Glutamatergic neuron (in vitro differentiated cells): ENCODE data around the gene MYL11. TPM values are rescaled to one million over a fixed set of nuclear protein-coding genes. Genes with fewer than 3 reads are reported as not detected.
A peak's percentile ranks its signal among the peaks of the same experiment; 100 is the strongest.

ENCODE experiments used
- DNase-seq: peaks from one replicate; pipeline ENCODE4 v3.0.0; 2022
- H3K27ac Mint-ChIP-seq: one replicate; pipeline ENCODE4 v1.8.0; 2020; ENCODE audit warnings: mild to moderate bottlenecking, mixed read lengths, inconsistent platforms; ENCODE audit not compliant: unreplicated experiment
- H3K27me3 Mint-ChIP-seq: one replicate; pipeline ENCODE4 v1.8.0; 2020; ENCODE audit warnings: mild to moderate bottlenecking, moderate library complexity, mixed read lengths, inconsistent platforms; ENCODE audit not compliant: unreplicated experiment
- H3K36me3 Mint-ChIP-seq: one replicate; pipeline ENCODE4 v1.8.0; 2020; ENCODE audit warnings: mild to moderate bottlenecking, mixed read lengths, inconsistent platforms; ENCODE audit not compliant: unreplicated experiment
- H3K4me1 Mint-ChIP-seq: one replicate; pipeline ENCODE4 v1.8.0; 2020; ENCODE audit warnings: mild to moderate bottlenecking, low read depth, mixed read lengths, inconsistent platforms; ENCODE audit not compliant: unreplicated experiment
- H3K4me3 Mint-ChIP-seq: one replicate; pipeline ENCODE4 v1.8.0; 2020; ENCODE audit warnings: mild to moderate bottlenecking, mixed read lengths, inconsistent platforms; ENCODE audit not compliant: unreplicated experiment
- H3K9me3 Mint-ChIP-seq: one replicate; pipeline ENCODE4 v1.8.0; 2020; ENCODE audit warnings: mild to moderate bottlenecking, moderate library complexity, mixed read lengths, inconsistent platforms; ENCODE audit not compliant: unreplicated experiment
- total RNA-seq: library from RNA; stranded (reverse); fragmentation: NEBNext Ultra II Directional; extraction: Animal tissue kit (Norgen Biotek cat#: 25700); gene quantifications from one replicate; pipeline ENCODE4 v1.2.1, GENCODE V29; 2021; ENCODE audit not compliant: unreplicated experiment
- TF ChIP-seq, protein P1 (sequence below): fragments of 200-600 bp; sonication (generic); IDR thresholded peaks from one replicate; pipeline ENCODE4 v1.5.0; 2021; ENCODE audit not compliant: partially characterized antibody, unreplicated experiment

MYL11 gene
- total RNA-seq, 1 donor from 2014 or later, result not detected

DNA sequence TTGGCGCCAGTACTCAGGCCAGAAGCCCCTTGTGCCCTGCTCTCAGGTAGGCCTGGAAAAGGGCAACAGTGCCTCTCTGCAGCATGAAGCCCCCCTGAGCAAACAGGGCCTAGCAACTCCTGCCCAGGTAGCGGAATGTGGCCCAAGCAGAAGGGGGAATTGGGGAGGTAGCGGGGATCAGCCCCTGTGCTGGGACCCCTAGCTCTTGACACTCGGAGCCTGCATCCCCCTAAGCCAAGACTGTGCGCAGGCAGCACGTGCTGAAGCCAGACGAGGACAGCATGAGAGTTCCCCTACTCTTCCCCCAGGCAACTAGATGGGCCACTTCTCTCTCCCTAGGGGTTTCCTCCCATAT, 18.7 kb upstream of the MYL11 start:
- TF ChIP-seq, protein P1, sequence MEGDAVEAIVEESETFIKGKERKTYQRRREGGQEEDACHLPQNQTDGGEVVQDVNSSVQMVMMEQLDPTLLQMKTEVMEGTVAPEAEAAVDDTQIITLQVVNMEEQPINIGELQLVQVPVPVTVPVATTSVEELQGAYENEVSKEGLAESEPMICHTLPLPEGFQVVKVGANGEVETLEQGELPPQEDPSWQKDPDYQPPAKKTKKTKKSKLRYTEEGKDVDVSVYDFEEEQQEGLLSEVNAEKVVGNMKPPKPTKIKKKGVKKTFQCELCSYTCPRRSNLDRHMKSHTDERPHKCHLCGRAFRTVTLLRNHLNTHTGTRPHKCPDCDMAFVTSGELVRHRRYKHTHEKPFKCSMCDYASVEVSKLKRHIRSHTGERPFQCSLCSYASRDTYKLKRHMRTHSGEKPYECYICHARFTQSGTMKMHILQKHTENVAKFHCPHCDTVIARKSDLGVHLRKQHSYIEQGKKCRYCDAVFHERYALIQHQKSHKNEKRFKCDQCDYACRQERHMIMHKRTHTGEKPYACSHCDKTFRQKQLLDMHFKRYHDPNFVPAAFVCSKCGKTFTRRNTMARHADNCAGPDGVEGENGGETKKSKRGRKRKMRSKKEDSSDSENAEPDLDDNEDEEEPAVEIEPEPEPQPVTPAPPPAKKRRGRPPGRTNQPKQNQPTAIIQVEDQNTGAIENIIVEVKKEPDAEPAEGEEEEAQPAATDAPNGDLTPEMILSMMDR, result no peak
- DNase-seq, result no peak
- Mint-ChIP-seq H3K27ac (peak overlapping the region; percentile 94), H3K27me3 (peaks cover 15% of the 10 kb centered on the region), H3K36me3 (no peaks in the 10 kb centered on the region), H3K9me3 (peaks cover 17% of the 10 kb centered on the region), H3K4me3 (peak overlapping the region; percentile 97), H3K4me1 (peaks cover 15% of the 10 kb centered on the region)

DNA sequence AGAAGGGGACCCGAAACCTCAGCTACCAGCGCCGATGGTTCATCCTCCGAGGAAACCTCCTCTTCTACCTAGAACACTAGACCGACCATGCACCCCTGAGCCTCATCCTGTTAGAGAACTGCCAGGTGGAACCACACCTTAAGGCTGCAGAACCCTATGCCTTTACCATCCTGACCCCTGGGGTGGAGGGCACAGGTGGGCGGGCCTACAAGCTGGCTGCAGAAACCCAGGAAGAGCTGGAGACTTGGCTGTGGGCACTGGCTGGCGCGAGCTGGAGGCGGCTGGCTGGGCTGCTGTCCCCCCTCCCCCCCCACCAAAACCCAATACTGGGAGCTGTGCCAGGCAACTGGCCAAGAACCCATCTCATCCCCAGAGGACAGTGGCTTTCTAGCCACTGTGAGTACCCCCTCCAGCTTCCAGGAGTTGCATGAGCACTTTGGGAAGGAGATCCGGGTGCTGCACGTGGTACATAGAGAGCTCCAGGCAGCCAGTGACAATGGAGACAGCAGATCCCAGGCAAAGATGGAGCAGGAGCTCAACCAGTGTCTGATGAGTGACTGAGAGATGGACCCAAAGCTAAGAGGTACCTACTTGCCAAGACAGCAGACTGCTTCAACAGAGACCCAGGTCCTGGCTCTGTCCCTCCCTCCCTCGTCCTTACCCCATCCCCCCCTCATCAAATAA, 18.1 kb upstream of the MYL11 start:
- Mint-ChIP-seq H3K4me3 (peak overlapping the region; percentile 97), H3K4me1 (peaks cover 15% of the 10 kb centered on the region), H3K36me3 (no peaks in the 10 kb centered on the region), H3K9me3 (peaks cover 17% of the 10 kb centered on the region), H3K27me3 (peaks cover 12% of the 10 kb centered on the region), H3K27ac (no peak overlapping the region)
- DNase-seq, result no peak
- TF ChIP-seq, protein P1, result no peak

DNA sequence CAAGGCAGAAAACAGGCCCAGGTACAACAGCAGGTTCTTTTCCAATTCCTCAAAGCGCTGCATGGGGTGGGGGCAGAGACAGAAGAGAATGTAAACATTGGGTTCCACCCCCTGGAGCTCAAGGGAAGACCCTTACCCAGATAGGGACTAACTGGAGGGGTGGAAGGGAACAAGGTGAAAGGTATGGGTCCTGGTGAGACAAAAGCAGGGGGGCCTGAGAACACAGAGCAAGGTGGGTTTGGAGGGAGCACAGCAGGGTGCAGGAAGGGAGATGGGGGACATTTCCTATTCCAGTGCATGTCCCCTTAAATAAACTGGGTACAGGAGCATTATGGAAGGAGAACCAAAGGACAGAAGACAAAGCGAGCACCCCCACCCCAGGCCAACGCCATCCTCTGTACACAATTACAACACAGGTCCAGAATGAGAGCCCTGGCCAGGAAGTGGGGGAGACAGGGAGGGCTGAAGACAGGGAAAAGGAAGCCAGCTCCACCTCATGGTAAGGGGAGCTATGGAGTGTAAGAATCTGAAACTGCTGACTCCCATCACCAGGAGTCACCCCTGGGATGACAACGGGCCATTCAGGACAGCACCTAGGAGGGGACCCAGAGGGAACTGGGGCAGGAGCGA, 17.4 kb upstream of the MYL11 start:
- TF ChIP-seq, protein P1, result no peak
- Mint-ChIP-seq H3K4me3 (peak overlapping the region; percentile 31), H3K9me3 (peaks cover 15% of the 10 kb centered on the region), H3K36me3 (no peaks in the 10 kb centered on the region), H3K27me3 (peaks cover 11% of the 10 kb centered on the region), H3K27ac (peak overlapping the region; percentile 15), H3K4me1 (peaks cover 15% of the 10 kb centered on the region)
- DNase-seq, result no peak

DNA sequence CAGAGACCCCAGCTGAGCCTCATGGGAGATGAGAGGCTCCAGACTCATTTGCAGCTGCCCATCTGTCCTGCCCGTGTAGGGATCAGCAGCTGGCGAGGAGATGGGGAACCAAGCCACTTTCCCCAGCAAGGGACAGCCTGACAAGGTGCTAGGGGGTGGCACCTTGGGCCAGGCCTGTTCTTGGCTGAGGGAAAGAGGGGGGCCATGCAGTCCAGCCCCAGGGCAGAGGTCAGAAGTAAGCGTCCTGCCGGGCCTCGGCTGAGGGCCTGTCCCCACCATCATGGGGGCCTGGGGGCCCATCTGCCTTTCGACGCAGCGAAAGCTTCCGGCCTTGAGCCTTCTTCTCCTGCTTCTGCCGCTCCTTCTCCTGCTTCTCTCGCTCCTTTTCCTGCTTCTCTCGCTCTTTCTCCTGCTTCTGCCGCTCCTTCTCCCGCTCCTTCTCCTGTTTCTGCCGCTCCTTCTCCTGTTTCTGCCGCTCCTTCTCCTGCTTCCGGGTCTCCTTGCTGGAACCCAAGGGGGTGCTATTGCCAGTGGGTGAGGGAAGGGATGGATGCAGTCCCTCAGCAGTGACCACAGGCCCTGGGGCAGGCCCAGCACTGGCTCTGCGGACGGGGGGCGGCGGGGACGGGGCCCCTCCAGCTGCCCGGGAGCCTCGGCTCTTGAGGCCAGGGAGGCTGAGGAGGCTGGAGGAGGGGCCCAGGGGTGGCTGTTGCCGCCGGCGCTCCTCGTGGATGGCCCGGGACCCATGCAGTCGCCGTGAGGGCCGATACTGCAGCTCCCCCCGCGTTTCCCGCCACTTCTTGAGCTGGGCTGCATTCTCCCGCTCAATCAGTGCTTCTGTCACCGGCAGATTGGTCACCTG, 16.7 kb upstream of the MYL11 start:
- TF ChIP-seq, protein P1, result no peak
- Mint-ChIP-seq H3K9me3 (peaks cover 15% of the 10 kb centered on the region), H3K4me1 (peaks cover 15% of the 10 kb centered on the region), H3K36me3 (no peaks in the 10 kb centered on the region), H3K4me3 (peak overlapping the region; percentile 48), H3K27ac (peak overlapping the region; percentile 18), H3K27me3 (peaks cover 11% of the 10 kb centered on the region)
- no peak for DNase-seq
